Gastroesophageal sphincter (tissue), 4 donors: ENCODE data around the gene POU2F1. TPM values are rescaled to one million over a fixed set of nuclear protein-coding genes. Genes with fewer than 3 reads are reported as not detected.

ENCODE experiments used
- ATAC-seq: fragments of 150-250 bp; one replicate; pipeline ENCODE4 v1.9.1; 2016; ENCODE audit warnings: mild to moderate bottlenecking, moderate library complexity
- H3K27ac ChIP-seq, 4 donors: fragments of 200-600 bp; sonication (generic) in 3 of 4; 1 replicate in 3 of 4; 2 replicates in 1 of 4; pipeline ENCODE4 v1.5.1; 2016 to 2019
- H3K27me3 ChIP-seq: fragments of 200-600 bp; sonication (generic); one replicate; pipeline ENCODE4 v1.5.1; 2019
- H3K36me3 ChIP-seq, 2 donors: fragments of 200-600 bp; sonication (generic); one replicate each; pipeline ENCODE4 v1.5.1; 2019; ENCODE audit warnings: control low read depth in 1 of 2
- H3K4me1 ChIP-seq, 3 donors: fragments of 200-600 bp; sonication (generic); 1 replicate in 2 of 3; 2 replicates in 1 of 3; pipeline ENCODE4 v1.5.1; 2016 to 2019; ENCODE audit warnings: control low read depth in 2 of 3
- H3K4me3 ChIP-seq, 2 donors: fragments of 200-600 bp; sonication (generic); one replicate each; pipeline ENCODE4 v1.5.1; 2019; ENCODE audit warnings: mild to moderate bottlenecking in 1 of 2, moderate library complexity in 1 of 2
- H3K9me3 ChIP-seq, 3 donors: fragments of 200-600 bp; sonication (generic); one replicate each; pipeline ENCODE4 v1.5.1; 2017 to 2019; ENCODE audit warnings: control low read depth in 2 of 3
- EP300 ChIP-seq: sonication (generic); formaldehyde crosslinking; IDR thresholded peaks from one replicate; pipeline ENCODE4 v1.6.1; 2017; ENCODE audit warnings: antibody characterized with exemption, mild to moderate bottlenecking
- POLR2A ChIP-seq, 2 donors: fragments of 450-650 bp; IDR thresholded peaks; one replicate each; pipeline ENCODE4 v1.6.1; 2017; ENCODE audit warnings: antibody characterized with exemption in 2 of 2, mild to moderate bottlenecking in 2 of 2, moderate library complexity in 1 of 2
- POLR2AphosphoS5 ChIP-seq: sonication (generic); formaldehyde crosslinking; IDR thresholded peaks from one replicate; pipeline ENCODE4 v1.6.1; 2017; ENCODE audit warnings: antibody characterized with exemption
- WGBS, 2 donors: methylation state at CpG; one replicate each; pipeline ENCODE4 v1.1.5; 2018; ENCODE audit warnings: low coverage in 1 of 2; 5-methylcytosine and 5-hydroxymethylcytosine counted together
- total RNA-seq, 4 donors: library from RNA; depleted of rRNA; stranded (reverse); fragments of >200 nt; gene quantifications; one replicate each; pipeline ENCODE4 v1.1.0, GENCODE V29; 2016
- TF ChIP-seq, protein P1 (sequence below), 4 experiments: fragments of 200-600 bp in 2 of 4; fragments of 450-650 bp in 2 of 4; sonication (generic) in 1 of 4; IDR thresholded peaks; one replicate each; pipeline ENCODE4 v1.5.1; 2017 to 2019; ENCODE audit warnings: antibody characterized with exemption in 4 of 4, mild to moderate bottlenecking in 2 of 4, moderate library complexity in 2 of 4

Gene POU2F1
- total RNA-seq, 4 donors from 2014 or later, result 8.0 to 15.7 (median 10.2) TPM

DNA sequence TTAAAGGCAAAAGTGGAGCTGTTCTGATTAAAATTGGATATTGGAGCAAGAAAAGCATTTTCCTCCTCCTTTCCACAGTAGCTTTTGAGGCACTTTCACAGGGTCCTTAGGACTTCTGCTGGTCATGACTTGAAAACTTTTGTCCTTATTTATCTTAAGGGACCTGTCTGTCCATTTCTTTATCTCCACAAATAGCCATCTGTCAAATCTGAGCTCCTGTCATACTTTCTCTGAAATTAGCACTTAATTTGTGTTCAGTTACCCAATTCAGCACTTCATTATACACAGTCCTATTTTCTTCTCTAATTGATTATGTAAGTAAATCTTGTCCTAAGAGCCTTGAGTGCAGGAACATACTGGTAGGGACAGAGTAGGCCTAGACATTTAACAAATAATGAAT, 9.8 kb downstream of the POU2F1 start:
- peaks cover 2 to 74% (median 5%) of the 10 kb centered on the region in 3 donors for H3K4me1 ChIP-seq
- no peaks in the 10 kb centered on the region for H3K9me3 ChIP-seq
- H3K36me3 ChIP-seq, result no peaks in the 10 kb centered on the region
- TF ChIP-seq POLR2A (IDR thresholded peaks at IDR 0.05) (no peak), POLR2AphosphoS5 (no peak), EP300 (no peak)
- TF ChIP-seq, protein P1, sequence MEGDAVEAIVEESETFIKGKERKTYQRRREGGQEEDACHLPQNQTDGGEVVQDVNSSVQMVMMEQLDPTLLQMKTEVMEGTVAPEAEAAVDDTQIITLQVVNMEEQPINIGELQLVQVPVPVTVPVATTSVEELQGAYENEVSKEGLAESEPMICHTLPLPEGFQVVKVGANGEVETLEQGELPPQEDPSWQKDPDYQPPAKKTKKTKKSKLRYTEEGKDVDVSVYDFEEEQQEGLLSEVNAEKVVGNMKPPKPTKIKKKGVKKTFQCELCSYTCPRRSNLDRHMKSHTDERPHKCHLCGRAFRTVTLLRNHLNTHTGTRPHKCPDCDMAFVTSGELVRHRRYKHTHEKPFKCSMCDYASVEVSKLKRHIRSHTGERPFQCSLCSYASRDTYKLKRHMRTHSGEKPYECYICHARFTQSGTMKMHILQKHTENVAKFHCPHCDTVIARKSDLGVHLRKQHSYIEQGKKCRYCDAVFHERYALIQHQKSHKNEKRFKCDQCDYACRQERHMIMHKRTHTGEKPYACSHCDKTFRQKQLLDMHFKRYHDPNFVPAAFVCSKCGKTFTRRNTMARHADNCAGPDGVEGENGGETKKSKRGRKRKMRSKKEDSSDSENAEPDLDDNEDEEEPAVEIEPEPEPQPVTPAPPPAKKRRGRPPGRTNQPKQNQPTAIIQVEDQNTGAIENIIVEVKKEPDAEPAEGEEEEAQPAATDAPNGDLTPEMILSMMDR (IDR thresholded peaks at IDR 0.05), result no peak
- no peak for ATAC-seq
- H3K4me3 ChIP-seq, result no peak overlapping the region
- no peak overlapping the region for H3K27ac ChIP-seq
- no peaks in the 10 kb centered on the region for H3K27me3 ChIP-seq

DNA sequence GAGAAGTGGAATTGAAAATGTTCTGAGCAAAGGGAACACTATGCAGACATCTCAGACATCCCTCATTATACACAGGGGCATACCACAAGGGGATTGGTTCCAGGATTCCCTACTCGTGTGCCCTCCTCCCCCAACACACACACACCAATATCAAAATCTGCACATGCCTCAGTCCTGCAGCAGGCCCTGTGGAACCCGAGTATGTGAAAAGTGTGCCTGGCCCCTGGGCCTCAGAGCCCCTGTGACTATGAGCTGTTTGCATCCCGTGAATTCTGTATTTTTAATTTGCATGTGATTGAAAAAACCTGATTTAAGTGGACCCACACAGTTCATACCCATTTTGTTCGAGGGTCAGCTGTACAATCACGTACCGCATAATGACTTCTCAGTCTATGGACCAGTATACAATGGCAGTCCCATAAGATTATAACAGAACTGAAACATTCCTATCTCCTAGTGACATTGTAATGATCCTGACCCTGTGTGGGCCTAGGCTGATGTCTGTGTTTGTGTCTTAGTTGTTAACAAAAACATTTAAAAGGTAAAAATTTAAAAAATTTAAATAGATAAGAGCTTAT, 11.3 kb downstream of the POU2F1 start:
- TF ChIP-seq POLR2AphosphoS5 (no peak), EP300 (no peak), POLR2A (IDR thresholded peaks at IDR 0.05) (no peak)
- TF ChIP-seq, protein P1 (IDR thresholded peaks at IDR 0.05), result no peak
- no peak overlapping the region for H3K27ac ChIP-seq
- H3K36me3 ChIP-seq, result no peaks in the 10 kb centered on the region
- peaks cover 2 to 63% (median 5%) of the 10 kb centered on the region in 3 donors for H3K4me1 ChIP-seq
- no peaks in the 10 kb centered on the region for H3K9me3 ChIP-seq
- ATAC-seq, result no peak
- no peaks in the 10 kb centered on the region for H3K27me3 ChIP-seq
- 91 to 94% methylated on average over 4 to 5 of the region's 6 CpGs for whole genome bisulfite sequencing, 2 donors
- H3K4me3 ChIP-seq, result no peak overlapping the region

DNA sequence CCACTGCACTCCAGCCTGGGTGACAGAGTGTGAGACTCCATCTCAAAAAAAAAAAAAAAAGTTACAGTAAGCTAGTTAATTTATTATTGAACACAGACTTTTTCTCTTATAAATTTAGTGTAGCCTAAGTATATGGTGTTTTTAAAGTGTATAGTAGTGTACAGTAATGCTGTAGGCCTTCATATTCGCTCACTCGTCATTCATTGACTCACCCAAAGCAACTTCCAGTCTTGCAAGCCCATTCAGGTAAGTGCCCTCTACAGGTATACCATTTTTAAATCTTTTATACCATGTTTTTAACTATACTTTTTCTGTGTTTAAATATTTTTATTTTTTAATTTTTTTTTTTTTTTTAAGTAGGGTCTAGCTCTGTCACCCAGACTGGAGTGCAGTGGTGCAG, 12.1 kb downstream of the POU2F1 start:
- TF ChIP-seq EP300, result no peak
- TF ChIP-seq POLR2AphosphoS5, result no peak
- TF ChIP-seq, protein P1 (IDR thresholded peaks at IDR 0.05), result no peak
- TF ChIP-seq POLR2A (IDR thresholded peaks at IDR 0.05), result no peak
- no peak overlapping the region for H3K4me3 ChIP-seq

DNA sequence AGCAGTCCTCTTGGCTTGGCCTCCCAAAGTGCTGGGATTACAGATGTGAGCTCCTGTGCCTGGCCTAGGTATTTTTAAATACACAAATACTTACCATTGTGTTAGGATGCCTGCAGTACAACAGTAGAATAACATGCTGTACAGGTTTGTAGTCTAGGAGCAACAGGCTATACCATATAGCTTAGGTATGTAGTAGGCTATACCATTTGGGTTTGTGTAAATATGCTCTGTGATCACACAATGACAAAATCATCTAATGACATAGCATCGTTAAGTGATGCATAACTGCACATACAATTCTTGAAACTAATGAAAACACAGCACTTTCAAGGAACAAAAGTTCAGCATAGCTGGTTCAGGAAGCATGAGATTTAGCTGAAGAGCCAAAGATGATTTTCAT, 12.7 kb downstream of the POU2F1 start:
- peaks cover 0 to 56% (median 5%) of the 10 kb centered on the region in 3 donors for H3K4me1 ChIP-seq
- ATAC-seq, result no peak
- WGBS, 2 donors, result 67 to 76% methylated on average over 1 of the region's 1 CpG
- H3K27ac ChIP-seq, result no peak overlapping the region
- H3K36me3 ChIP-seq, result no peaks in the 10 kb centered on the region
- H3K9me3 ChIP-seq, result no peaks in the 10 kb centered on the region
- no peak overlapping the region for H3K4me3 ChIP-seq
- TF ChIP-seq POLR2AphosphoS5 (no peak), POLR2A (IDR thresholded peaks at IDR 0.05) (no peak), EP300 (no peak)
- TF ChIP-seq, protein P1 (IDR thresholded peaks at IDR 0.05), result no peak
- H3K27me3 ChIP-seq, result no peaks in the 10 kb centered on the region

More for the DNA sequence above, 12.1 kb downstream of the POU2F1 start:
- H3K27me3 ChIP-seq, result no peaks in the 10 kb centered on the region
- no peak for ATAC-seq
- H3K4me1 ChIP-seq, result peaks cover under 1 to 59% (median 5%) of the 10 kb centered on the region in 3 donors
- H3K9me3 ChIP-seq, result no peaks in the 10 kb centered on the region
- no peak overlapping the region for H3K27ac ChIP-seq
- 92 to 97% methylated on average over 2 of the region's 2 CpGs for WGBS, 2 donors
- H3K36me3 ChIP-seq, result no peaks in the 10 kb centered on the region

DNA sequence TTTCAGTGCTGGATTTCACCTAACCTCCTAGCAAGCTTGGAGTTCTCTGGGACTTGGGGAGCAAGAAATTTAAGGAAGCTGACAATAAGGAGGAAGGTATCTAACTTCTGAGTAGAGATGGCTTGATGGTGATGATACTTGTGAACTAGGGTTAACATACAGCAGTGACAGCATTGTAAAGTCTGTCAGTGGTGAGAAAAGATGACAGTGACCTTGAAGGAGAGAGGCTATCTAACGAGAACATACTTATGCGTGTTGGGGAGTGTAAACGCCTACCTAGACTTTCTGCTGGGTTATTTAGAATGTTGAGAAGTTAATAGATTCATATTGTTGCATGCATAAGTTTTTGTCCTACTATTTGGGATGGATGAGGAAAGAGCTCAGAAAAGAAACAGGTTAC, 16.3 kb downstream of the POU2F1 start:
- WGBS, 2 donors, result 85 to 100% methylated on average over 3 of the region's 3 CpGs
- no peak overlapping the region for H3K4me3 ChIP-seq
- TF ChIP-seq POLR2A (IDR thresholded peaks at IDR 0.05) (no peak), EP300 (no peak), POLR2AphosphoS5 (no peak)
- TF ChIP-seq, protein P1 (IDR thresholded peaks at IDR 0.05), result no peak

More for the DNA sequence above, 16.3 kb downstream of the POU2F1 start:
- H3K27me3 ChIP-seq, result no peaks in the 10 kb centered on the region
- H3K27ac ChIP-seq, result no peak overlapping the region
- no peak for ATAC-seq
- H3K36me3 ChIP-seq, result no peaks in the 10 kb centered on the region
- H3K9me3 ChIP-seq, result no peaks in the 10 kb centered on the region
- peaks cover 0 to 34% (median 5%) of the 10 kb centered on the region in 3 donors for H3K4me1 ChIP-seq
